ENCODE data around the gene AK3.

GRCh38 chr9:4742246-4742645 lies 1.2 kb upstream of the AK3 start:
- no peak for TF ChIP-seq EZH2 (IDR thresholded peaks at IDR 0.05; ENCODE audit: low read length, unreplicated experiment)
- TF ChIP-seq, protein P1, sequence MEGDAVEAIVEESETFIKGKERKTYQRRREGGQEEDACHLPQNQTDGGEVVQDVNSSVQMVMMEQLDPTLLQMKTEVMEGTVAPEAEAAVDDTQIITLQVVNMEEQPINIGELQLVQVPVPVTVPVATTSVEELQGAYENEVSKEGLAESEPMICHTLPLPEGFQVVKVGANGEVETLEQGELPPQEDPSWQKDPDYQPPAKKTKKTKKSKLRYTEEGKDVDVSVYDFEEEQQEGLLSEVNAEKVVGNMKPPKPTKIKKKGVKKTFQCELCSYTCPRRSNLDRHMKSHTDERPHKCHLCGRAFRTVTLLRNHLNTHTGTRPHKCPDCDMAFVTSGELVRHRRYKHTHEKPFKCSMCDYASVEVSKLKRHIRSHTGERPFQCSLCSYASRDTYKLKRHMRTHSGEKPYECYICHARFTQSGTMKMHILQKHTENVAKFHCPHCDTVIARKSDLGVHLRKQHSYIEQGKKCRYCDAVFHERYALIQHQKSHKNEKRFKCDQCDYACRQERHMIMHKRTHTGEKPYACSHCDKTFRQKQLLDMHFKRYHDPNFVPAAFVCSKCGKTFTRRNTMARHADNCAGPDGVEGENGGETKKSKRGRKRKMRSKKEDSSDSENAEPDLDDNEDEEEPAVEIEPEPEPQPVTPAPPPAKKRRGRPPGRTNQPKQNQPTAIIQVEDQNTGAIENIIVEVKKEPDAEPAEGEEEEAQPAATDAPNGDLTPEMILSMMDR (conservative IDR thresholded peaks at IDR 0.05; ENCODE audit: low read depth, low read length): no peak
